B cell (primary cell): ENCODE data around the gene MPLKIP. TPM values are rescaled to one million over a fixed set of nuclear protein-coding genes. Genes with fewer than 3 reads are reported as not detected.
A peak's percentile ranks its signal among the peaks of the same experiment; 100 is the strongest.

Experiments
- ATAC-seq: fragments of 200-7000 bp; cut with Tn5 transposase; one replicate; pipeline ENCODE4 v1.10.0; 2021; ENCODE audit warnings: low read depth, mild to moderate bottlenecking, moderate number of reproducible peaks, moderate library complexity
- CTCF ChIA-PET: fragments of 350-600 bp; sonication (Branson Sonifier 250); formaldehyde crosslinking; loops from one replicate; lab custom pipeline; 2021; ENCODE audit warnings: antibody characterized with exemption, inconsistent platforms; lab: Charles Lee
- POLR2A ChIA-PET: fragments of 350-600 bp; sonication (Branson Sonifier 250); formaldehyde crosslinking; loops from one replicate; lab custom pipeline; 2021; ENCODE audit warnings: antibody characterized with exemption; lab: Charles Lee
- DNase-seq: peaks from one replicate; pipeline ENCODE4 v3.0.0; 2013
- H2AFZ ChIP-seq: 2 replicates; pipeline ENCODE4 v1.6.1; 2012; ENCODE audit warnings: mild to moderate bottlenecking, low read depth, low read length; ENCODE audit not compliant: insufficient read depth, poor library complexity, severe bottlenecking
- H3K27ac ChIP-seq, 2 donors: 1 replicate in 1 of 2; 2 replicates in 1 of 2; pipeline ENCODE4 v1.5.1; 2012 to 2013; ENCODE audit warnings: low read length in 2 of 2, mild to moderate bottlenecking in 2 of 2, moderate library complexity in 1 of 2
- H3K27me3 ChIP-seq, 4 experiments: fragments of 200-600 bp in 1 of 4; sonication (generic) in 1 of 4; replicated peaks in 1 of 4; 1 replicate in 2 of 4; 2 replicates in 2 of 4; pipeline versions ENCODE4 v1.6.1 to v1.7.0; 2013 to 2016; ENCODE audit warnings: low read length in 3 of 4, mild to moderate bottlenecking in 2 of 4, mixed read lengths in 1 of 4, moderate library complexity in 1 of 4; ENCODE audit not compliant: insufficient read depth in 4 of 4, control insufficient read depth in 3 of 4; ENCODE audit errors: control extremely low read depth in 1 of 4
- H3K36me3 ChIP-seq, 2 experiments: replicated peaks in 1 of 2; 1 replicate in 1 of 2; 2 replicates in 1 of 2; pipeline versions ENCODE4 v1.6.1 to v1.7.1; 2013; ENCODE audit warnings: low read length in 1 of 2; ENCODE audit not compliant: insufficient read depth in 2 of 2, control insufficient read depth in 1 of 2; ENCODE audit errors: control extremely low read depth in 1 of 2, extremely low read depth in 1 of 2
- H3K4me1 ChIP-seq, 2 donors: fragments of 200-600 bp in 1 of 2; sonication (generic) in 1 of 2; 1 replicate in 1 of 2; 2 replicates in 1 of 2; pipeline versions ENCODE4 v1.5.1 to v1.6.1; 2013 to 2017; ENCODE audit warnings: low read length in 2 of 2; ENCODE audit not compliant: control insufficient read depth in 2 of 2, insufficient read depth in 2 of 2
- H3K4me2 ChIP-seq: replicated peaks from 2 replicates; pipeline ENCODE3; 2012; ENCODE audit warnings: mild to moderate bottlenecking, low read depth, low read length; ENCODE audit not compliant: poor library complexity, severe bottlenecking
- H3K4me3 ChIP-seq, 5 experiments: fragments of 200-600 bp in 1 of 5; sonication (generic) in 1 of 5; 1 replicate in 3 of 5; 2 replicates in 2 of 5; pipeline versions ENCODE4 v1.5.1 to v1.7.0; 2011 to 2016; ENCODE audit warnings: low read length in 4 of 5, mild to moderate bottlenecking in 4 of 5, low read depth in 2 of 5, control low read depth in 1 of 5, moderate library complexity in 1 of 5; ENCODE audit not compliant: insufficient read depth in 1 of 5; ENCODE audit errors: control extremely low read depth in 1 of 5, extremely low read depth in 1 of 5
- H3K79me2 ChIP-seq: fragments of 200-600 bp; sonication (generic); one replicate; pipeline ENCODE4 v1.6.0; 2016; ENCODE audit warnings: low read length; ENCODE audit not compliant: control insufficient read depth, insufficient read depth
- H3K9ac ChIP-seq: fragments of 200-600 bp; sonication (generic); 2 replicates; pipeline ENCODE4 v1.6.1; 2017; ENCODE audit warnings: mild to moderate bottlenecking, low read length, moderate library complexity
- H3K9me3 ChIP-seq, 3 donors: one replicate each; pipeline versions ENCODE4 v1.6.1 to v1.7.1; 2013; ENCODE audit warnings: low read length in 2 of 3; ENCODE audit not compliant: control insufficient read depth in 2 of 3, insufficient read depth in 1 of 3; ENCODE audit errors: control extremely low read depth in 1 of 3
- H4K20me1 ChIP-seq: 2 replicates; pipeline ENCODE4 v1.6.0; 2012; ENCODE audit warnings: mild to moderate bottlenecking, low read length; ENCODE audit not compliant: insufficient read depth, control insufficient read depth, poor library complexity, severe bottlenecking
- H3K27ac Mint-ChIP-seq: one replicate; pipeline ENCODE4 v1.8.0; 2021; ENCODE audit warnings: mixed read lengths
- H3K27me3 Mint-ChIP-seq: one replicate; pipeline ENCODE4 v1.8.0; 2021; ENCODE audit warnings: mixed read lengths
- H3K4me1 Mint-ChIP-seq: one replicate; pipeline ENCODE4 v1.8.0; 2021; ENCODE audit warnings: mixed read lengths
- H3K4me3 Mint-ChIP-seq: one replicate; pipeline ENCODE4 v1.8.0; 2021; ENCODE audit warnings: mixed read lengths
- H3K9me3 Mint-ChIP-seq: one replicate; pipeline ENCODE4 v1.8.0; 2022; ENCODE audit warnings: mixed read lengths; ENCODE audit not compliant: insufficient read depth
- EZH2 ChIP-seq: IDR thresholded peaks from 2 replicates; pipeline ENCODE4 v1.6.1; 2012; ENCODE audit warnings: borderline replicate concordance, low read depth, mild to moderate bottlenecking, moderate library complexity, low read length; ENCODE audit not compliant: insufficient read depth, poor library complexity, severe bottlenecking
- WGBS: methylation state at CpG from one replicate; pipeline ENCODE4 v1.1.5; 2013; ENCODE audit warnings: missing lambda C conversion rate; ENCODE audit not compliant: insufficient coverage; 5-methylcytosine and 5-hydroxymethylcytosine counted together
- intact Hi-C: fragments of 100-400 bp; cut with micrococcal nuclease; formaldehyde crosslinking; loops from one replicate; pipeline ENCODE4 v1.10.0; 2022
- polyA plus RNA-seq: library from polyadenylated mRNA; depleted of rRNA; stranded (reverse); fragments of >200 nt; gene quantifications from 2 replicates; pipeline ENCODE4 v1.2.3, GENCODE V29; 2012
- total RNA-seq, 2 donors: library from RNA; stranded (reverse); fragments of 120-200 nt in 1 of 2; gene quantifications; 1 replicate in 1 of 2; 2 replicates in 1 of 2; pipeline versions ENCODE4 v1.2.3 to v1.2.4, GENCODE V29; 2013 to 2022
- TF ChIP-seq, protein P1 (sequence below): fragments of 200-600 bp; IDR thresholded peaks from one replicate; pipeline ENCODE4 v1.8.0; 2022; ENCODE audit warnings: antibody characterized with exemption, mild to moderate bottlenecking

The MPLKIP gene
- total and polyA plus RNA-seq, 2 donors (not counting 1 experiment from before 2014, with no cell fraction given): 23.2 to 34.1 TPM

DNA sequence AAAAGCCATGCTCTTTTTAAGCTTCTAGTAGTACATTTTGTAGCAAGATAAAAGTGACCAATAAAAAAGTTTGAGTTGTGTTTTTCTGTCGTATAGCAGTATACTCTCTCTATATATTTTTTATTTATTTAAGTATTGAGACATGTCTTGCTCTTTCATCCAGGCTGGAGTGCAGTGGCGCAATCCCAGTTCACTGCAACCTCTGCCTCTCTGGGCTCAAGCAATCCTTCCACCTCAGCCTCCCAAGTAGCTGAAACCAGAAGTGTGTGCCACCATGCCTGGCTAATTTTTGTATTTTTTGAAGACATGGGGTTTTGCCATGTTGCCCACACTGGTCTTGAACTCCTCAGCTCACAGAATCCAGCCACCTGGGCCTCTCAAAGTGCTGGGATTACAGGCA lies 3.1 kb upstream of the MPLKIP start:
- no peak overlapping the region for H3K27ac Mint-ChIP-seq
- ATAC-seq (no peak), DNase-seq (no peak)
- Histone ChIP-seq H3K4me2 (no peak overlapping the region), H2AFZ (no peak overlapping the region), H3K79me2 (peaks cover 18% of the 10 kb centered on the region), H3K9me3 (no peaks in the 10 kb centered on the region), H3K4me3 (no peak overlapping the region), H3K27me3 (peaks cover 0 to 3% (median 0%) of the 10 kb centered on the region in 4 experiments), H4K20me1 (peaks cover under 1% of the 10 kb centered on the region), H3K36me3 (no peaks in the 10 kb centered on the region), H3K27ac (no peak overlapping the region), H3K9ac (no peak overlapping the region), H3K4me1 (peaks cover 13 to 15% of the 10 kb centered on the region in 2 donors)
- no CpG with 5 or more reads among the region's 2 CpGs for WGBS
- H3K27me3 Mint-ChIP-seq: peaks cover 5% of the 10 kb centered on the region
- H3K4me3 Mint-ChIP-seq: no peak overlapping the region
- H3K9me3 Mint-ChIP-seq: no peaks in the 10 kb centered on the region
- intact Hi-C loops: loop anchor here (10.0 kb wide), 1 partner anchor 1233 kb away; the partner anchor contains the start of gene VPS41
- TF ChIP-seq, protein P1, sequence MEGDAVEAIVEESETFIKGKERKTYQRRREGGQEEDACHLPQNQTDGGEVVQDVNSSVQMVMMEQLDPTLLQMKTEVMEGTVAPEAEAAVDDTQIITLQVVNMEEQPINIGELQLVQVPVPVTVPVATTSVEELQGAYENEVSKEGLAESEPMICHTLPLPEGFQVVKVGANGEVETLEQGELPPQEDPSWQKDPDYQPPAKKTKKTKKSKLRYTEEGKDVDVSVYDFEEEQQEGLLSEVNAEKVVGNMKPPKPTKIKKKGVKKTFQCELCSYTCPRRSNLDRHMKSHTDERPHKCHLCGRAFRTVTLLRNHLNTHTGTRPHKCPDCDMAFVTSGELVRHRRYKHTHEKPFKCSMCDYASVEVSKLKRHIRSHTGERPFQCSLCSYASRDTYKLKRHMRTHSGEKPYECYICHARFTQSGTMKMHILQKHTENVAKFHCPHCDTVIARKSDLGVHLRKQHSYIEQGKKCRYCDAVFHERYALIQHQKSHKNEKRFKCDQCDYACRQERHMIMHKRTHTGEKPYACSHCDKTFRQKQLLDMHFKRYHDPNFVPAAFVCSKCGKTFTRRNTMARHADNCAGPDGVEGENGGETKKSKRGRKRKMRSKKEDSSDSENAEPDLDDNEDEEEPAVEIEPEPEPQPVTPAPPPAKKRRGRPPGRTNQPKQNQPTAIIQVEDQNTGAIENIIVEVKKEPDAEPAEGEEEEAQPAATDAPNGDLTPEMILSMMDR: no peak
- TF ChIP-seq EZH2: no peak
- ChIA-PET POLR2A (no interaction called here), CTCF (no interaction called here)
- H3K4me1 Mint-ChIP-seq: peaks cover 12% of the 10 kb centered on the region

- 13% methylated on average over 15 of the region's 17 CpGs for WGBS
- peaks cover 30% of the 10 kb centered on the region for H3K4me1 Mint-ChIP-seq
Observed at GRCh38 chr7:40135317-40135610, 842 bp upstream of the MPLKIP start.

More at GRCh38 chr7:40135317-40135610, 842 bp upstream of the MPLKIP start:
- Histone ChIP-seq H3K36me3 (peaks cover 0 to 6% of the 10 kb centered on the region in 2 experiments), H3K9ac (peak overlapping the region; percentile 95), H3K4me3 (peak overlapping the region in 4 of 5 experiments; percentile 87 to 95 (median 92)), H3K4me2 (peak overlapping the region; percentile 99), H3K9me3 (no peaks in the 10 kb centered on the region), H3K4me1 (peaks cover 18 to 22% of the 10 kb centered on the region in 2 donors), H3K27ac (peak overlapping the region in 1 of 2 donors; percentile 91), H2AFZ (peak overlapping the region; percentile 94), H4K20me1 (peaks cover 12% of the 10 kb centered on the region), H3K79me2 (peaks cover 41% of the 10 kb centered on the region), H3K27me3 (peaks cover 0 to 3% (median 0%) of the 10 kb centered on the region in 4 experiments)
- intact Hi-C loops: loop anchor here (10.0 kb wide), 1 partner anchor 1230 kb away; the partner anchor contains the start of gene VPS41
- peak overlapping the region; percentile 95 for H3K4me3 Mint-ChIP-seq
- peak overlapping the region; percentile 78 for H3K27ac Mint-ChIP-seq
- ChIA-PET POLR2A (interaction anchor here (0.7 to 1.9 kb wide), 2 partner anchors 185 to 402 kb away, joined by 3 to 8 read pairs; partner anchors contain the start of gene CDK13), CTCF (interaction anchor here (1.0 to 2.6 kb wide), 13 partner anchors 16 to 556 kb away, joined by 3 to 12 read pairs (median 3); partner anchors contain the start of gene RALA)
- DNase-seq (no peak), ATAC-seq (no peak)
- TF ChIP-seq, protein P1: no peak
- TF ChIP-seq EZH2: no peak
- H3K9me3 Mint-ChIP-seq: no peaks in the 10 kb centered on the region
- peaks cover 4% of the 10 kb centered on the region for H3K27me3 Mint-ChIP-seq
